Measurements from ENCODE around the gene ROR2. TPM values are rescaled to one million over a fixed set of nuclear protein-coding genes. Genes with fewer than 3 reads are reported as not detected.

ROR2 gene
- total and polyA plus RNA-seq, 2 of the 8 experiments (the other 6 are each of a cell fraction or from before 2014, with no cell fraction given): 2.7 to 4.3 TPM

DNA sequence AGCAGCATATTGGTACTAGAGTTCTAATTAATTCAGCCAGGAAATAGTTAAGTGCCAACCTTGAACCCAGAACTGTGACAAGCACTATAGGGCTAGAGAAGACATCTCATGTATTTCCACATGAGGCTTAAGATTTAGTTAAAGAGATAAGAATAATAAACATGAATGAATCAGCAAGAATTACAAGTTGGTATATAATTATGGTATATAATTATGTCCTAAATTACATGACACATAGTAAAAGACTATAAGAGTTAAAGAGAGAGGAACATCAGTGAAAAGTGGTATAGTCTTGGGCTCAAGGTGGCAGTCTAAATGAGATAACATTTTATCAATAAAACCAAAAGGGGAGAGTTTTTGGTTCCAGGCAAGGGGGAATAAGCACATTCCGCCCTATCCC is 303.3 kb downstream of the ROR2 start:
- DNase-seq (ENCODE audit: low read depth in 1 of 2, low spot score in 2 of 2): no peak
- POLR2A ChIA-PET (ENCODE audit: partially characterized antibody): no interaction called here
- no peaks in the 10 kb centered on the region for H3K79me2 ChIP-seq (ENCODE audit: control insufficient read depth in 1 of 2, insufficient read depth in 2 of 2, low read length in 2 of 2)

More for the DNA sequence above, 303.3 kb downstream of the ROR2 start:
- CTCF ChIA-PET (ENCODE audit: partially characterized antibody): interaction anchor here (1.2 to 4.5 kb wide), 2 partner anchors 13 to 155 kb away, joined by 3 to 25 read pairs; no protein-coding TSS in a partner anchor
- Histone ChIP-seq H4K20me1 (replicated peaks in 1 of 2; ENCODE audit: control insufficient read depth in 1 of 2, insufficient read depth in 2 of 2, low read length in 2 of 2) (no peaks in the 10 kb centered on the region), H3K4ac (replicated peaks; ENCODE audit: insufficient read length, low read depth, low read length) (no peak overlapping the region), H4K5ac (ENCODE audit: insufficient read length, low read depth, low read length) (no peak overlapping the region), H3K56ac (replicated peaks; ENCODE audit: insufficient read length, low read depth, low read length) (no peak overlapping the region), H3K36me3 (ENCODE audit: control insufficient read depth in 2 of 4, insufficient read depth in 4 of 4, low read length in 3 of 4) (no peaks in the 10 kb centered on the region), H3K79me1 (ENCODE audit: low read depth, low read length) (no peaks in the 10 kb centered on the region), H2AFZ (ENCODE audit: low read length) (no peak overlapping the region), H2BK5ac (ENCODE audit: low read depth, low read length) (no peak overlapping the region), H2BK15ac (ENCODE audit: low read length) (no peak overlapping the region), H4K8ac (ENCODE audit: extremely low read depth, insufficient read depth, low read length) (no peak overlapping the region), H3K4me3 (ENCODE audit: extremely low read depth in 1 of 4, insufficient read depth in 2 of 4, low read depth in 3 of 4, low read length in 4 of 4) (no peak overlapping the region), H3K9ac (replicated peaks in 1 of 4; ENCODE audit: extremely low read depth in 1 of 4, low read depth in 3 of 4, low read length in 3 of 4) (no peak overlapping the region), H3K4me1 (replicated peaks in 1 of 4; ENCODE audit: control insufficient read depth in 3 of 4, insufficient read depth in 4 of 4, low read length in 3 of 4) (no peaks in the 10 kb centered on the region), H3K27ac (ENCODE audit: low read depth, low read length) (no peak overlapping the region), H3K9me3 (ENCODE audit: insufficient read depth in 2 of 2, low read depth in 1 of 2, low read length in 1 of 2) (no peaks in the 10 kb centered on the region), H2AK5ac (ENCODE audit: low read depth, low read length) (no peak overlapping the region), H3K18ac (ENCODE audit: extremely low read depth, low read length) (no peak overlapping the region), H3K4me2 (ENCODE audit: insufficient read depth in 1 of 2, low read depth in 2 of 2, low read length in 2 of 2) (no peak overlapping the region), H3K14ac (ENCODE audit: insufficient read length) (no peak overlapping the region), H4K91ac (replicated peaks; ENCODE audit: insufficient read length, low read length) (no peak overlapping the region), H3K23me2 (ENCODE audit: low read depth, low read length) (no peaks in the 10 kb centered on the region), H2BK120ac (replicated peaks; ENCODE audit: low read depth, low read length) (no peak overlapping the region), H3K27me3 (replicated peaks in 1 of 4; ENCODE audit: control insufficient read depth in 3 of 4, extremely low read depth in 1 of 4, insufficient read depth in 3 of 4, low read length in 3 of 4) (no peaks in the 10 kb centered on the region), H3K23ac (ENCODE audit: insufficient read length) (no peak overlapping the region), H2BK12ac (ENCODE audit: low read depth, low read length) (no peak overlapping the region), H2BK20ac (ENCODE audit: low read length) (no peak overlapping the region)
- TF ChIP-seq SRF (IDR thresholded peaks at IDR 0.05; ENCODE audit: low read depth, low read length): no peak
- no peak for TF ChIP-seq TBP (IDR thresholded peaks at IDR 0.05; ENCODE audit: low read depth, low read length)
- 91% methylated on average over 1 of the region's 1 CpG; no CpG with 5 or more reads in 1 of the 2 experiments for WGBS, 2 experiments (ENCODE audit: extremely low coverage in 1 of 2, insufficient coverage in 1 of 2, insufficient read length in 1 of 2, insufficient replicate concordance in 2 of 2, low coverage in 1 of 2, low lambda C conversion rate in 2 of 2, missing lambda C conversion rate in 1 of 2)
- no peak for FAIRE-seq

All from H1 (cell line).